SK-N-MC (cell line): ENCODE results near the gene MAPT.

ENCODE experiments used
- DNase-seq: peaks from one replicate; pipeline ENCODE4 v3.0.0-alpha.2; 2011; ENCODE audit warnings: low read depth, low spot score
- H3K27ac ChIP-seq: fragments of 200-600 bp; sonication (generic); 2 replicates; pipeline ENCODE4 v1.5.1; 2016; ENCODE audit warnings: mixed run types
- H3K36me3 ChIP-seq: fragments of 200-600 bp; sonication (generic); 2 replicates; pipeline ENCODE4 v1.6.1; 2017; ENCODE audit warnings: antibody characterized with exemption, low read length, mixed read lengths; ENCODE audit not compliant: insufficient read depth
- H3K4me3 ChIP-seq: fragments of 200-600 bp; sonication (generic); 2 replicates; pipeline ENCODE4 v1.5.1; 2016
- H3K9ac ChIP-seq: fragments of 200-600 bp; sonication (generic); 2 replicates; pipeline ENCODE4 v1.8.0; 2017; ENCODE audit warnings: mixed run types, mixed read lengths; ENCODE audit not compliant: insufficient read length
- H3K9me3 ChIP-seq: fragments of 200-600 bp; sonication (generic); 2 replicates; pipeline ENCODE4 v1.6.1; 2017; ENCODE audit warnings: low read depth, mild to moderate bottlenecking, antibody characterized with exemption, low read length, moderate library complexity, mixed read lengths
- EZH2 ChIP-seq: fragments of 200-600 bp; sonication (generic); IDR thresholded peaks from one replicate; pipeline ENCODE4 v1.6.1; 2017; ENCODE audit warnings: antibody characterized with exemption
- FOXP2 ChIP-seq: optimal IDR thresholded peaks from 2 replicates; pipeline ENCODE3; 2011; ENCODE audit warnings: mild to moderate bottlenecking, moderate library complexity; ENCODE audit not compliant: insufficient read depth; ENCODE audit errors: extremely low read length, control extremely low read depth
- POLR2AphosphoS5 ChIP-seq: IDR thresholded peaks from 2 replicates; pipeline ENCODE4 v1.6.1; 2012; ENCODE audit warnings: mild to moderate bottlenecking, low read depth, low read length, borderline replicate concordance

Gene MAPT

GRCh38 chr17:46072998-46073397 lies 178.6 kb downstream of the MAPT start:
- H3K36me3 ChIP-seq = peaks cover 8% of the 10 kb centered on the region
- H3K4me3 ChIP-seq = no peak overlapping the region
- no peak for DNase-seq
- no peaks in the 10 kb centered on the region for H3K9me3 ChIP-seq
- TF ChIP-seq FOXP2 = no peak
- TF ChIP-seq POLR2AphosphoS5 = no peak
- no peak for TF ChIP-seq EZH2
- H3K27ac ChIP-seq = peak overlapping the region; percentile 49; the same call in 1 of the 2 replicates
- no peak overlapping the region for H3K9ac ChIP-seq

- DNase-seq = no peak
- no peak for TF ChIP-seq POLR2AphosphoS5
- TF ChIP-seq FOXP2 = no peak
- TF ChIP-seq EZH2 = no peak
- H3K27ac ChIP-seq = no peak overlapping the region; the same call in 1 of the 2 replicates
Observed at GRCh38 chr17:46074540-46074939, 180.2 kb downstream of the MAPT start.

More at GRCh38 chr17:46074540-46074939, 180.2 kb downstream of the MAPT start:
- Histone ChIP-seq H3K4me3 (no peak overlapping the region), H3K9ac (no peak overlapping the region), H3K36me3 (peaks cover 17% of the 10 kb centered on the region), H3K9me3 (no peaks in the 10 kb centered on the region)
